Right lobe of liver (tissue), 4 donors: Measurements from ENCODE around the gene PLXNA1.

Experiments
- POLR2A ChIP-seq: fragments of 450-650 bp; IDR thresholded peaks from one replicate; pipeline ENCODE4 v1.6.1; 2017; ENCODE audit warnings: antibody characterized with exemption, mild to moderate bottlenecking
- TF ChIP-seq, protein P1 (sequence below), 4 donors: fragments of 200-600 bp in 3 of 4; fragments of 450-650 bp in 1 of 4; IDR thresholded peaks; one replicate each; pipeline versions ENCODE4 v1.5.1 to v1.8.0; 2016 to 2022; ENCODE audit warnings: antibody characterized with exemption in 4 of 4, mild to moderate bottlenecking in 2 of 4
- donor health status: DM: no; HTN: no; CAD: no.
- donor health status: DM: no; HTN: no; CAD: no.
- donor health status: DM: no; HTN: yes; CAD: no.

DNA sequence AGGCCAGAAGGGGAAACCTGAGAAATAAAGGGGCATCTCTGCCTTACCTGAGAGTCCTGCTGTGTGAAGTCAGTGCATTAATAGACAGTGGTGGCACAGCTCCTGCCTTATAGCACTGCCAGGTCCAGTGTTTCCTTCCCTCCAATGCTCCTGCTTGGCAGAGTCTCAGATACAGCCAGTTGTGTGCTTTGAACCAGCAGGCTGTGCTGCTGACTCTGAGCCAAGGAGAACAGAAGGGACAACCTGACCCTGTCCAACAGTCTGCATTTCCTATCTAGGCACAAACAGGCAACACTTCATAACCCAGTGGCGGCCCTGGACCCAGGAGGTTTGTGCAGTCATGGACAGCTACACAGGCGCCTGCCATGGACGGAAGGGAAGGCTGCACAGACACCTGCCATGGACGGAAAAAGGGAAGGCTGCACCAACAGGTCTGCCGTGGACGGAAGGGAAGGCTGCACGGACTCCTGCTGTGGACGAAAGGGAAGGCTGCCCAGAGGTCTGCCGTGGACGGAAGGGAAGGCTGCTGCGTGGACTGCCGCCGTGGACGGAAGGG is 33.9 kb upstream of the PLXNA1 start:
- TF ChIP-seq, protein P1, sequence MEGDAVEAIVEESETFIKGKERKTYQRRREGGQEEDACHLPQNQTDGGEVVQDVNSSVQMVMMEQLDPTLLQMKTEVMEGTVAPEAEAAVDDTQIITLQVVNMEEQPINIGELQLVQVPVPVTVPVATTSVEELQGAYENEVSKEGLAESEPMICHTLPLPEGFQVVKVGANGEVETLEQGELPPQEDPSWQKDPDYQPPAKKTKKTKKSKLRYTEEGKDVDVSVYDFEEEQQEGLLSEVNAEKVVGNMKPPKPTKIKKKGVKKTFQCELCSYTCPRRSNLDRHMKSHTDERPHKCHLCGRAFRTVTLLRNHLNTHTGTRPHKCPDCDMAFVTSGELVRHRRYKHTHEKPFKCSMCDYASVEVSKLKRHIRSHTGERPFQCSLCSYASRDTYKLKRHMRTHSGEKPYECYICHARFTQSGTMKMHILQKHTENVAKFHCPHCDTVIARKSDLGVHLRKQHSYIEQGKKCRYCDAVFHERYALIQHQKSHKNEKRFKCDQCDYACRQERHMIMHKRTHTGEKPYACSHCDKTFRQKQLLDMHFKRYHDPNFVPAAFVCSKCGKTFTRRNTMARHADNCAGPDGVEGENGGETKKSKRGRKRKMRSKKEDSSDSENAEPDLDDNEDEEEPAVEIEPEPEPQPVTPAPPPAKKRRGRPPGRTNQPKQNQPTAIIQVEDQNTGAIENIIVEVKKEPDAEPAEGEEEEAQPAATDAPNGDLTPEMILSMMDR (IDR thresholded peaks at IDR 0.05), result no peak
- no peak for TF ChIP-seq POLR2A
